ENCODE measurements around the gene SAMD4B.
"Not testable (repeated sequence)": the region's sequence is repeated elsewhere in the genome, so short reads cannot be mapped to it uniquely, and the experiment has no call there.

Gene SAMD4B, protein sequence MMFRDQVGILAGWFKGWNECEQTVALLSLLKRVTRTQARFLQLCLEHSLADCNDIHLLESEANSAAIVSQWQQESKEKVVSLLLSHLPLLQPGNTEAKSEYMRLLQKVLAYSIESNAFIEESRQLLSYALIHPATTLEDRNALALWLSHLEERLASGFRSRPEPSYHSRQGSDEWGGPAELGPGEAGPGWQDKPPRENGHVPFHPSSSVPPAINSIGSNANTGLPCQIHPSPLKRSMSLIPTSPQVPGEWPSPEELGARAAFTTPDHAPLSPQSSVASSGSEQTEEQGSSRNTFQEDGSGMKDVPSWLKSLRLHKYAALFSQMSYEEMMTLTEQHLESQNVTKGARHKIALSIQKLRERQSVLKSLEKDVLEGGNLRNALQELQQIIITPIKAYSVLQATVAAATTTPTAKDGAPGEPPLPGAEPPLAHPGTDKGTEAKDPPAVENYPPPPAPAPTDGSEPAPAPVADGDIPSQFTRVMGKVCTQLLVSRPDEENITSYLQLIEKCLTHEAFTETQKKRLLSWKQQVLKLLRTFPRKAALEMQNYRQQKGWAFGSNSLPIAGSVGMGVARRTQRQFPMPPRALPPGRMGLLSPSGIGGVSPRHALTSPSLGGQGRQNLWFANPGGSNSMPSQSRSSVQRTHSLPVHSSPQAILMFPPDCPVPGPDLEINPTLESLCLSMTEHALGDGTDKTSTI

DNA sequence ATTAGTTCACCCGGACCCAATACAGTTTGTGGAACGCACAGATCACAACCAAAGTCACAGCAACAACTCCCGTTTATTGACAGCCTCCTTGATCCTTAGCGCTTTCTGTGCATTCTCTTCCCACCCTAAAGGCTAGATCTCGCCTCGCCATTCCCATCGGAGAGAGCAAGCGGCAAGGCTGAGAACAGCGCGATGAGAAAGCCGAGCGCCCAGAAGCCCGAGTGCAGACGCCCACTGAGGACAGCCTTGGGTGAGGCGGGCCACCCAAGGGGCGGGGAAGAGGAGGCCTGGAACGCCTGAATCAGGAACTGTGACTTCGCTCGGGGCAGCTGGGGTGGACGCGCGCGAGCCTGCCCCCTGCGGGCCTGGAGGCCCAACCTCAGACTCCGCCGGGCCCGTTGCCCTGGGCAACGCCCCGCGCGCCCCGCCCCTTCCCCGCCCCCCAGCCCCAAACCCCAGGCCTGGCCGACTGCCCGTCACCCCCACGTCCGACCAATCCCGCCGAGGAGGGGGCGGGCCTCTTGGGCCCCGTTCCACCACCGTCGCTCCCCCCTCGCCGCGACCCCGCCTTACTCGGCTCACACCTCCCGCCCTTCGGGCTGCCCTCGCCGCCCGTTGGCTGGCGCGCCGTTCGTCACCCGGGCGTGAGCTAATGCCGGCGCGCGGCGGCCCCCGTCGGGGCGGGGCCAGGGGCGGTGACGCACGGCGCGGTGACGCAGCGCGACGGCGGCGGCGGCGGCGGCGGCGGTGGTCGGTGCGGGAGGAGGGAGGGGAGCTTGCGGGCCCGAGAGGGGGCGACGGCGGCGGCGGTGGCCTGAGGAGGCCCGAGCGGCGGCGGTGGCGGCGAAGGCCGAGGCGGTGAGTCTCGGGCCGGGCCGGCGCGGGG is at the start of gene SAMD4B:
Gene SAMD4B, plus strand, starts transcription at position 703 of the 886 bp plus-strand sequence. CDS start 14,473 bp downstream, outside the sequence.
- peak; percentile 95 for DNase-seq (ENCODE audit: low spot score)

DNA sequence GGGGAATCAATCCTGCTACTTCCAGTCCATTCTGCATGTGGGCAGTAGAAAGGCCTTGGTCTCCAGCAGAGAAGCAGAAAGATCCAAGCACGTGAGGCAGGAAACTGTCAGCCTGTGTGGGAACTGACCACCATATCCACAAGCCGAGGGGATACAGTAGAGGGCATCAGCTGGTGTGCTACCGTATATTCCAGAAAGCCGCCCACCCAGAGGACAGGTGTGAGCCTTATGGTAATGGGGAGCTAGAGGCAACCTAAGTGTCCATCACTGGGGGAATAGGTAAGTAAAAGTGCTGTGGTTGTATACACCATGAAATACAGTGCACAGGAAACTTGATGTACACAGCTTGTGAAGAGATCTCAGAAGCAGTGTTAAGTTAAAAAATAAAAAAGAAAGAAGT is 48.8 kb upstream of the SAMD4B start:
- no peak for DNase-seq (ENCODE audit: low spot score)

DNA sequence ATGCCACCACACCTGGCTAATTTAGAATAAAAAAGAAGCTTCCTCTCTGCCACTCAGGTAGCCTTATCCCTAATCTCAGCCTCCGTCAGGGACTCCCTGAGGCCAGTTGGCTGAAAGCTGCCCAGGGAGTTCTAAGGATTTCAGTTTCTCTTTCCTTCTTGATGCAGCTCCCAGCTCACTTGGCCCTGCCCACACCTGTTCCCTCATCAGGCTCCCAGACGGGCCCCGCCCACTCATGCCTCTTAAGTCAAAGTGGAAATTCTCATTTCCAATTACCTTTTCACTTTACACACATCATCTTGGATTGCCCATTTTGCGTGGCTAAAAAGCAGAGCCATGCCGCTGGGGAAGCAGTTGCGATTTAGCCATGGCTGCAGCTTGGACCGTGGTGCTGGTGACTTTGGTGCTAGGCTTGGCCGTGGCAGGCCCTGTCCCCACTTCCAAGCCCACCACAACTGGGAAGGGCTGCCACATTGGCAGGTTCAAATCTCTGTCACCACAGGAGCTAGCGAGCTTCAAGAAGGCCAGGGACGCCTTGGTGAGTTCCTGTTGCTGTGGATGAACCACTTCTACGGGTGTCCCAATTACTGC is 46.1 kb upstream of the SAMD4B start, which contains the start of gene IFNL1:
Gene IFNL1, plus strand, starts transcription at position 353 of the 591 bp plus-strand sequence. Its CDS starts 15 bp downstream, at position 368.
- DNase-seq (ENCODE audit: low spot score): no peak

DNA sequence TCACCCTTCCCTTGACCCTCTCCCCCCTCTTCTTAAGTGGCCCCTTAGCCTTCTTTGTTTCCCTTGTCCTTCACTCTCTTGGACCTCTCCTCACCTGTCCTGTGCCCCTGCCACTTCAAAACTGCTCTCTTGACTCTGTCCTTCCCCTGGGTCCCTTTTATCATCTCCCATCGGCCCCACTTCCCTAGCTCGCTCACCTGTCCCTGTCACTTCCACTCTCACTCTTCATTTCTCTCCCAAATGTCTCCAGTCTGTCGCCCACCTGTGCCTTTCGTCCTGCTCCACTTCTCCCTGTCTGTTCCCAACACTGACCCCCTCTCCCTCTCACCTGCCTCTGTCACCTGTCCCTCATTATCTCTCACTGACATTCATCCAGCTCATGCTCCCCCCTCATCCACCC is 45.3 kb upstream of the SAMD4B start:
- no peak for DNase-seq (ENCODE audit: low spot score)

DNA sequence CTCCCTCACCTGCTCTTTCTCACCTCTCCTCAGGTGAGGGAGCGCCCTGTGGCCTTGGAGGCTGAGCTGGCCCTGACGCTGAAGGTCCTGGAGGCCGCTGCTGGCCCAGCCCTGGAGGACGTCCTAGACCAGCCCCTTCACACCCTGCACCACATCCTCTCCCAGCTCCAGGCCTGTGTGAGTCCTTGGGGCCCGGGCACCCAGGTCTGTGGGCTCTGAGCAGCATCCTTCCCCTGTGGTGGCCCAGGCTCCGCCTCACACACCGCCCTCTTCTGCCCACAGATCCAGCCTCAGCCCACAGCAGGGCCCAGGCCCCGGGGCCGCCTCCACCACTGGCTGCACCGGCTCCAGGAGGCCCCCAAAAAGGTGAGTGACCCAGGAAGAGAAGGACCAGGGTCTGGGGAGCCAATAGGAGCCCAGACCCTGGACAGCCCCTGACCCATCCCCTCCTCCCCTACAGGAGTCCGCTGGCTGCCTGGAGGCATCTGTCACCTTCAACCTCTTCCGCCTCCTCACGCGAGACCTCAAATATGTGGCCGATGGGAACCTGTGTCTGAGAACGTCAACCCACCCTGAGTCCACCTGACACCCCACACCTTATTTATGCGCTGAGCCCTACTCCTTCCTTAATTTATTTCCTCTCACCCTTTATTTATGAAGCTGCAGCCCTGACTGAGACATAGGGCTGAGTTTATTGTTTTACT is 44.1 kb upstream of the SAMD4B start:
- DNase-seq (ENCODE audit: low spot score): no peak

DNA sequence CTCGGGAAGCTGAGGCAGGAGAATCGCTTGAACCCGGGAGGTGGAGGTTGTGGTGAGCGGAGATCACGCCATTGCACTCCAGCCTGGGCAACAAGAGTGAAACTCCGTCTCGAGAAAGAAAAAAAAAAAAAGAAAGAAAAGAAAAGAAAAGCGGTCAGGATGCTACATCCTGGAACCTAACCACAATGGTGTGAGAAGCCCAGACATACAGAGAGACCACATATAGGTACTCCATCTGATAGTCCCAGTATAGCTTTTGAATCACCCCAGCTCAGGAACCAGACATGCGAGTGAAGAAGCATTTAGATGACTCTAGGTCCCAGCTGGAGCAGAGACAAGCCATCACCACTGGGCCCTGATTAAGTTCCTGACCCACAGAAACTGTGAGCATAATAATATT is 42.8 kb upstream of the SAMD4B start:
- DNase-seq (ENCODE audit: low spot score): no peak

DNA sequence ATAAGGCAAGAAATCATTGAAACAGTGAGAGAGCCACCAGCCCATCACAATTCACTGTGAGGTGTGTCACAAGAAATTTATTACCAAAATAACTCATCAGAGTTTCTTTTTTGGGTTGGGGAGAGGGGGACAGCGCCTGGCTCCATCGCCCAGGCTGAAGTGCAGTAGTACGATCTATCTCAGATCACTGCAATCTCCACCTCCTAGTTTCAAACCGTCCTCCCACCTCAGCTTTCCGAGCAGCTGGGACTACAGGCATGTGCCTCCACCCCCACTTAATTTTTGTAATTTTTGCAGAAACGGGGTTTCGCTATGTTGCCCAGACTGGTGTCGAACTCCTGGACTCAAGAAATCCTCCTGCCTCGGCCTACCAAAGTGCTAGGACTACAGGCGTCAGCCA is 42.4 kb upstream of the SAMD4B start:
- DNase-seq (ENCODE audit: low spot score): no peak

DNA sequence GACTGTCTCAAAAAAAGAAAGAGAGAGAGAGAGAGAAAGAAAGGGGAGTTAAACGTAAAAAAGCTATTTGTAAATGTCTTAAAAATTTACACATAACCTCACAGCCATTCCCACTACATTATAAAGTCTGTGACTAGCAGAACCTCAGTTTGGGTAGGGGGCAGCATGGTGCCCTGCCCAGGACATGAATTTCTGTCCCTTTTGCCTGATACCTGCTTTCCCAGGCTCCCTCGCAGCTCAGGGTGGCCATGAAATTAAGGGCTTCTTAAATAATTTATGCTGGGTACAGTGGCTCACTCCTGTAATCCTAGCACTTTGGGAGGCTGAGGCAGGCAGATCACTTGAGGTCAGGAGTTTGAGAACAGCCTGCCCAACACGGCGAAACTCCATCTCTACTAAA is 41.2 kb upstream of the SAMD4B start:
- no peak for DNase-seq (ENCODE audit: low spot score)

DNA sequence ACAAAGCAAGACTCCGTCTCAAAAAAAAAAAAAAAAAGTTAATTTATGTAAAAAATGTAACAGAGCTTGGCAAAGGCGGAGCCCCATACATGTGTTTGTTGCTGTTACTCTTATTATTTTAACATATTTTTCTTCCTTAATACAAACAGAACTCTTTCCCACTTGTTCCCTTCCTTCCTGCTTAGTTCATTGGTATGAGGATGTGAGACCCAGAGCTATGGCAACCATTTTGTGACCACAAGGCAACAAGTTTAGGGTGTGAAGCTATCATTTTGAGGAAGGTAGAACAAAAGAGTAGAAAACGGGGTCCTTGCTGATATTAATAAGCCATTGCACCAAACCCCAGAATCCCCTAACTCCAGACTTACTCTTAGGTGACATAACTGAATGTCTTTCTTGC is 40.7 kb upstream of the SAMD4B start:
- DNase-seq (ENCODE audit: low spot score): no peak

DNA sequence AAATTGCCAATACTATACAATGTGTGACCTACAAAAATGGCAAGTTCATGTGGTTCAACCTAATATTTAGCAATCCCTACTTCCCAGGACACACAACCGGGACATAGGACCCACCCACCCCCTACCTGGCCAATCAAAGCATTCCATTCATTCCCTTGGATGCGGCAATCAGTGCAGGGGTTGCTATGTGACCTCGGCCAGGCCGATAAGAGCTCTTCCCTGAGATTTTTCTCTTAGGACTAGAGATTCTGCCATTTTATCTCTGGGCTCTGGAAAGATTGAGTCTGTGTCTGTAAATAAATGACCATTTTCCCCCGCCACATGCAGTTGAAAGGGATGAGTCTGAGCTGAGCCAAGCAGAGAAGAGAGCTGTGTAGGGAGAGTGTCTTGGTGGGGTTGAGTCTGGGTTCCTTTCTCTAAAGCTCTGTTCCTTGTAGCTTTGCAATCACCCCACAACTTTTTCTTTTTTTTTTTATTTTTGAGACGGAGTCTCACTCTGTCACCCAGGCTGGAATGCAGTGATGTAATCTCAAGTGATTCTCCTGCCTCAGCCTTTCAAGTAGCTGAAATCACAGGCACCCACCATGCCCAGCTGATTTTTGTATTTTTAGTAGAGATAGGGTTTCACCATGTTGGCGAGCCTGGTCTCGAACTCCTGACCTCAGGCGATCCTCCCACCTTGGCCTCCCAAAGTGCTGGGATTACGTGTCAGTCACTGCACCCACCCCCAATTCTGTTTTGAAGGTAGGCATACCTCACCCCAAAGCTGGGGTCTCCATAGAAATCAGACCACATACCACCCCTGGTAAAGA is 38.6 kb upstream of the SAMD4B start:
- no peak for DNase-seq (ENCODE audit: low spot score)

DNA sequence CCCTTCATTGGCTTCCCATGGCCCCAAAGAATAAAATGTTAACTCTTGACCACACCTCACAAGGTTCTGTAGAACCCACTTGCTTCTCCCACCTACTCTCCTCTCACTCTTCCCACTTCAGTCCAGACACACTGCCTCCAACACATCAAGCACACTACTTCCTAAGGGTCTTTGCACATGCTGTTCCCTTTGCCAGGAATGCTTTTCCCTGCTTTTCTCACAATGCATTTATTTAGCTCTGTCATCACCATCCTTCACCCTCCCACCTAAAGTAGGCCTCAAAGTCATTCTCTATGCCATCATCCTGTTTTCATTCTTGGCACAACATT is 38.1 kb upstream of the SAMD4B start:
- DNase-seq (ENCODE audit: low spot score): no peak

DNA sequence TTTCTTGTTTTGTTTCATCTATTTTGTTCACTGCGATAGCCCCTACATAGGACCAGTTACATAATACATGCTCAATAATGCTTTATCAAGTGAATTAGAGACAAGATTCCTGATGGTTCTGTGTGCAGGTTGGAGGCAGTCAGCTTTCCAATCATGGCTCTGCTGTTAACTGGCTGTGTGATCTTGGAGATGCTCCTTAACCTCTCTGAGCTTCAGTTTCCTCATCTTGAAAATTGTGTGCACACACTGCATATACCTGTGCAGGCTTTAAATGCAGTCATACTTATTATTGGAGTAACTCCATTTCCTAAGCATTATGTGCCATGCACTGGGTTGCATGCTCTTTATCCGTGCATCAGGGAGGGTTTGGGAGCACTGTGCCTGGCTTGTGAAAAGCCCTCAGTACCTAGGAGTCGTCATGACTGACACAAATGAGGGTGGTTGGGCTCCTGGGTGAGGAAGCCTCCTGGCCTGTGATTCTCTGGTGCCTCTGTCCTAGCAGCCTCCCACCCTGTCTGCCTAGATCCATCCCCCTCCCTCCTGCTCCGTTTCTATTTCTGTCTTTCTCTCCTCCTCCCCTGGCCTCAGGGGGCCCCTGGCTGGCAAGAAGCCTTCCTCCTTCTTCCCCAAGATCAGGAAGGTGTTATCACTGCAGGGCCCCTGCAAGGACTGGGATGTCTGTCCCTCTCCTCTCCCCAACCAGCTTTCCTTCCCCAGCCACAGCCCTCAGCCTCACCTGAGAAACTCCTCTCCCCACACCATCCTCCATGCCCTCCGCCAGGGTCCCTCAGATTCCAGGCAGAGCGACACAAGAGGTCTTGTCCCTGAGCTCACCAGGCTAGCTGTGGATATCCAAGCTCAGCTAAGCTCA is 37.3 kb upstream of the SAMD4B start:
- DNase-seq (ENCODE audit: low spot score): no peak

DNA sequence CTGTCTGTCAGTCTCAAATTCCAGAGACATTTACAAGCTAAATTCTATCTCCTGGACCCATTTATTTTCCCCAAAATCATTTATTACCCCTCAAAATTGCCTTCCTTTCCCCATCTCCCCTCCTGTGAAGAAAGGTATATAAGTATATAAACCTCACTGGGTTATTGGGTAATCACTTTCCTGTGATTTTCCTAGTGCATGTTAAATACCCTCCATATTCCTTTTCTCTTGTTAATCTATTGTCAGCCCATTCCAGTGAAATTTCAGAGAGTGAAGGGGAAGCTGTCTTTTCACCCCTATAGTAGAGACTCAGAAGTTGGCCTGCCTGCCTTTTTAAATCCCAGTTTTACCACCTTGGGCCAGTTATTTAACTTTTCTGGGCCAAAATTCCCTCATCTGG is 36.1 kb upstream of the SAMD4B start:
- no peak for DNase-seq (ENCODE audit: low spot score)

DNA sequence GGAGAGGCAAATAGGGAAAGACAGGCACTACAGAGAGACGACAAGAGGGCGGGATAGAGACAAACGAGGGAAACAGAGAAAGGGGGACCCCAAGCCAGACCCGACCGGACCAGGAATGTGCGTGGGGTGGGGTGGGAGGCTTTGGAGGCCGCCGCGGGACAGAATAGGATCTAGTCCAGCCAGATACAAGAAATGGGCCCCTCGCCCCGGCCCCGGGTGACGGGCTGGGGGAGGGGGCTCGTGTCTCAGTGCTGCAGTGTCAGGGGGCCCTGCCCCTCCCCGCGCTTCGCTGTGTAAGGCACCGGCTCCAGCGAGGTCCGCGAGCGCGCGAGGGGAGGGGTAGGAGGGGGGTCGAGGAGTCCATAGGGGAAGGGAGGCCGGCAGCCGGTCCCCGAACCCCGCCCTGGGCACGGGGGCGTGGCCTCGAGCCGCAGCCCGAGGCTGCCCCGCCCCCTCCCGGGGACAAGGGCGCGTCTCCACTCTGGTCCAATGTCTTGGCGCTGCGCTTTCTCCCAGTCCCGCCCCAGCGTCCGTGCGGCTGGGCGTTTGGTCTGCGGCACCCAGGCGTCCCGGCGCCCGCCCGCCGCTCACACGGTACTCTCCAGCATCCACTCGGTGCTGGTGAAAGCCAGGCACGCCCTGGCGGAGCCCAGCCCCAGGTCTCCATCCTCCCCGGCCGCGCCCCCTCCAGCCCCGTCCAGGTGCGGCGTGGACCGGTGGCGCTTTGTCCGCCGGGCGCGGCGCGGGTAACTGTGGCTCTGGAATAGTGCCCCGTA is 35.0 kb upstream of the SAMD4B start:
- no peak for DNase-seq (ENCODE audit: low spot score)

DNA sequence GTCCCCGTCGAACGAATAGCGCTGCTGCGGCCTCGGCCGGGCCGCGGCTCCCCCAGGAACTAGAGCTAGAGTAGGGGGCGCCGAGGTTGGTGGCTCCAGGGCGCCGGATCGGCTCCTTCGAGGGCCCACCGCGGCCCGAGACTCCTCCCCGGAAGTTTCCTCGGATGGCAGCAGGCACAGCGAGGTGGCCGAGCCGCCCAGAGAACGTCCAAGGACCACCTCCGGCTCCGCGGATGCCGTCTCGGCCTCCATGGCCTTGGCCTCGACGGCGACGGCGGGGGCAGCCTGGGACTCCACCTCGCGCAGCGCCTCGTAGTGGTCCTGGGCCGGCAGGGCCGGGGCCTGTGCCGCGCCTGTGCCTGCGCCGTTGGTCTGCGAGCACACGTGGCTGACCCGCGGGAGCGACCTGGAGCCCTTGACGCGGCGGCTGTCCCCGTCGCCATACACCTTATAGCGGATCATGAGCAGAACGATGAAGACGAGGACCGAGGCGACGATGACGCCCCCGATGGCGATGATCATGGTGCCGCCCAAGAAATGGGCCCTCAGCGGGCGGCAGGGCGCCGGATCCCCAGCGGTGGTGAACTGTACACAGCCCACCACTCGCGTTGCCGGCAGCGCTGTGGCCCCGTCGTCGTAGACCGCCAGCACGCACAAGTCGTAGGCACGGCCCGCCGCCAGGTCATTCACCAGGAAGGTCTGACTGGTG is 34.2 kb upstream of the SAMD4B start:
- DNase-seq (ENCODE audit: low spot score): no peak

DNA sequence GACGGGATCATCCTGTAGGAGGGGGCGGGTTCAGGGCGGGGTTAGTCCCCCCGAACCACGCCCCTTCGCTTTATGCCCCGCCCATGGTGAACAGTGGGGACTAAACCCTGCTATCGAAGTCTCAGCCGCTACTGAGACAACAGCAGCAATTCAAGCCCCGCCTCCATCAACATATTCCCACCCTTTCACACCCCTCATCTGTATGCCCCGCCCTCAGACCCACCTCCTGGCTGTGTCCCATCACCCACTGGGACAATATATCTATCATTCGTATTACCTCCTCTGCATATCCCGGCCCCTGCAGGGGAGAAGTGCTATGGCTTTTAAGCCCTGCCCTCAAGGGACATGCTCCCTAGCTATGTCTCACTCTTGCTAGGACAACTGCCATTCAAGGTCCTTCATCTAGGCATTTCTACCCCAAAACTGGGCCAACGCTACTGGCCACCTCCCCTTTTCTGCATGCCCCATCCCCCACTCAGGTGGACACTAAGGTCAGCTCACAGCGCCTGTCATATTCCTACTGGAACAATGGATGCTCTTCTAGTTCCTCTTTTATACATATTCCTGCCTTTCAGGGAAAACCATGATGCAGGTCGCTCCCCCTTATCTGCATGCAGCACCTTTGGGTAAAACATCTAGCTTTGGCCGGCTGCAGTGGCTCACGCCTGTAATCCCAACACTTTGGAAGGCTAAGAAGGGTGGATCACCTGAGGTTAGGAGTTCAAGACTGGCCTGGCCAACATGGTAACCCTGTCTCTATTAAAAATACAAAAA is 33.5 kb upstream of the SAMD4B start:
- no peak for DNase-seq (ENCODE audit: low spot score)

DNA sequence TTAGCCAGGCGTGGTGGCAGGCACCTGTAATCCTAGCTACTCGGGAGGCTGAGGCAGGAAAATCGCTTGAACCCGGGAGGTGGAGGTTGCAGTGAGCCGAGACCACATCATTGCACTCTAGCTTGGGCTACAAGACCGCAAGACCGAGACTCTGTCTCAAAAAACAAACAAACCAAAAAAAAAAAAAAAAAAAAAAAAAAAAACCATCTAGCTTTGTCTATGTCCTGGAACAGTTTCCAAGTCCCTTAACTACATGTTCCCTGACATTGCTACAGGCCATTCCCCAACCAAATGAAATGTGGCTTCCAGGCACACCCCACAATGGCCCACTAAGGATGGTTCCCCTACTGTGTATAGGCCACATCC is 32.9 kb upstream of the SAMD4B start:
- not testable (repeated sequence) for DNase-seq (ENCODE audit: low spot score)

All from COLO829 (cell line).